OCI-LY3 (cell line): ENCODE data around the gene RIPK3.

ENCODE experiments used
- H2AFZ ChIP-seq: fragments of 200-600, 300-600 bp; shearing (Covaris generic); 2 replicates; pipeline ENCODE4 v1.6.0; 2014; ENCODE audit warnings: antibody characterized with exemption, low read depth, low read length
- H3K27ac ChIP-seq: fragments of 200-600, 300-600 bp; sonication (generic); 2 replicates; pipeline ENCODE4 v1.5.1; 2014; ENCODE audit warnings: mild to moderate bottlenecking, low read length, moderate library complexity, mixed read lengths
- H3K27me3 ChIP-seq: fragments of 200-600, 300-600 bp; sonication (generic); 2 replicates; pipeline ENCODE4 v1.6.1; 2014; ENCODE audit warnings: low read depth, low read length, mixed read lengths
- H3K36me3 ChIP-seq: fragments of 200-600, 300-600 bp; sonication (generic); replicated peaks from 2 replicates; pipeline ENCODE3; 2014; ENCODE audit warnings: low read depth, low read length, mixed read lengths
- H3K4me1 ChIP-seq: fragments of 300-600, 200-600 bp; sonication (generic); 2 replicates; pipeline ENCODE4 v1.6.1; 2014; ENCODE audit warnings: low read length, mixed read lengths
- H3K4me2 ChIP-seq: fragments of 200-600, 300-600 bp; sonication (generic); 2 replicates; pipeline ENCODE4 v1.6.1; 2014; ENCODE audit warnings: low read length, mixed read lengths
- H3K4me3 ChIP-seq: fragments of 300-600, 200-600 bp; sonication (generic); 2 replicates; pipeline ENCODE4 v1.5.1; 2014; ENCODE audit warnings: antibody characterized with exemption, mild to moderate bottlenecking, low read length, moderate library complexity
- H3K79me2 ChIP-seq: fragments of 300-600, 200-600 bp; shearing (Covaris generic); 2 replicates; pipeline ENCODE4 v1.6.1; 2014; ENCODE audit warnings: mild to moderate bottlenecking, low read length, mixed read lengths
- H3K9ac ChIP-seq: fragments of 300-600, 200-600 bp; shearing (Covaris generic); 2 replicates; pipeline ENCODE4 v1.6.0; 2014; ENCODE audit warnings: mild to moderate bottlenecking, low read length, moderate library complexity
- H3K9me3 ChIP-seq: fragments of 200-600, 300-600 bp; shearing (Covaris generic); 2 replicates; pipeline ENCODE4 v1.6.1; 2014; ENCODE audit warnings: low read length, mixed read lengths; ENCODE audit not compliant: insufficient read depth
- H4K20me1 ChIP-seq: fragments of 200-600, 300-600 bp; sonication (generic); 2 replicates; pipeline ENCODE4 v1.6.1; 2016; ENCODE audit warnings: low read length, mixed read lengths; ENCODE audit not compliant: insufficient read depth
- CTCF ChIP-seq: fragments of 200-600, 300-600 bp; sonication (generic); IDR thresholded peaks from 2 replicates; pipeline ENCODE4 v1.5.1; 2014; ENCODE audit warnings: antibody characterized with exemption, low read length, low read depth
- EZH2phosphoT487 ChIP-seq: fragments of 200-600 bp; shearing (Covaris generic); IDR thresholded peaks from 2 replicates; pipeline ENCODE4 v1.6.1; 2018; ENCODE audit warnings: antibody characterized with exemption, mixed run types, low read depth

RIPK3 gene

GRCh38 chr14:24316597-24316950, 23.2 kb downstream of the RIPK3 start:
- Histone ChIP-seq H3K9ac (no peak overlapping the region), H3K4me2 (no peak overlapping the region), H3K27me3 (peaks cover 11% of the 10 kb centered on the region; the same call in 1 of the 2 replicates), H3K9me3 (no peaks in the 10 kb centered on the region), H3K4me3 (no peak overlapping the region), H3K27ac (no peak overlapping the region), H3K36me3 (no peaks in the 10 kb centered on the region), H3K79me2 (no peaks in the 10 kb centered on the region), H3K4me1 (no peaks in the 10 kb centered on the region), H2AFZ (no peak overlapping the region), H4K20me1 (no peaks in the 10 kb centered on the region)
- no peak for TF ChIP-seq EZH2phosphoT487
- TF ChIP-seq CTCF: no peak

GRCh38 chr14:24315807-24316596, 23.8 kb downstream of the RIPK3 start:
- Histone ChIP-seq H3K36me3 (no peaks in the 10 kb centered on the region), H3K4me3 (no peak overlapping the region), H3K27ac (no peak overlapping the region), H3K9me3 (no peaks in the 10 kb centered on the region), H4K20me1 (no peaks in the 10 kb centered on the region), H2AFZ (no peak overlapping the region), H3K4me1 (no peaks in the 10 kb centered on the region), H3K27me3 (peaks cover 11% of the 10 kb centered on the region; the same call in 1 of the 2 replicates), H3K9ac (no peak overlapping the region), H3K79me2 (no peaks in the 10 kb centered on the region), H3K4me2 (no peak overlapping the region)
- TF ChIP-seq EZH2phosphoT487 (no peak), CTCF (no peak)

GRCh38 chr14:24315243-24315806, 24.5 kb downstream of the RIPK3 start:
- H3K36me3 ChIP-seq: no peaks in the 10 kb centered on the region
- H3K4me3 ChIP-seq: no peak overlapping the region
- H2AFZ ChIP-seq: no peak overlapping the region
- H3K9me3 ChIP-seq: no peaks in the 10 kb centered on the region
- H3K27me3 ChIP-seq: peaks cover 9% of the 10 kb centered on the region; the same call in 1 of the 2 replicates
- no peaks in the 10 kb centered on the region for H4K20me1 ChIP-seq
- no peak overlapping the region for H3K9ac ChIP-seq
- H3K4me1 ChIP-seq: no peaks in the 10 kb centered on the region
- TF ChIP-seq CTCF (no peak), EZH2phosphoT487 (no peak)
- H3K79me2 ChIP-seq: no peaks in the 10 kb centered on the region
- no peak overlapping the region for H3K4me2 ChIP-seq
- no peak overlapping the region for H3K27ac ChIP-seq

- no peaks in the 10 kb centered on the region for H3K79me2 ChIP-seq
- TF ChIP-seq EZH2phosphoT487: no peak
- no peak for TF ChIP-seq CTCF
- no peak overlapping the region for H3K9ac ChIP-seq
- H3K27ac ChIP-seq: no peak overlapping the region
- no peaks in the 10 kb centered on the region for H4K20me1 ChIP-seq
- no peak overlapping the region for H2AFZ ChIP-seq
- no peaks in the 10 kb centered on the region for H3K4me1 ChIP-seq
- H3K27me3 ChIP-seq: 0 out of 2 replicates have a peak, but pooled peaks cover 1% of the 10 kb centered on the region
- H3K4me2 ChIP-seq: no peak overlapping the region
- H3K9me3 ChIP-seq: no peaks in the 10 kb centered on the region
- H3K4me3 ChIP-seq: no peak overlapping the region
- H3K36me3 ChIP-seq: no peaks in the 10 kb centered on the region
Observed at GRCh38 chr14:24314377-24315193, 25.2 kb downstream of the RIPK3 start.
